ENCODE measurements around the gene AQP9.

Gene AQP9

GRCh38 chr15:58227706-58228543 lies 89.7 kb downstream of the AQP9 start:
- peak; percentile 74 for DNase-seq (ENCODE audit: low read depth)

GRCh38 chr15:58228718-58229117 lies 90.5 kb downstream of the AQP9 start:
- peak; percentile 26 for DNase-seq (ENCODE audit: low read depth)

DNA sequence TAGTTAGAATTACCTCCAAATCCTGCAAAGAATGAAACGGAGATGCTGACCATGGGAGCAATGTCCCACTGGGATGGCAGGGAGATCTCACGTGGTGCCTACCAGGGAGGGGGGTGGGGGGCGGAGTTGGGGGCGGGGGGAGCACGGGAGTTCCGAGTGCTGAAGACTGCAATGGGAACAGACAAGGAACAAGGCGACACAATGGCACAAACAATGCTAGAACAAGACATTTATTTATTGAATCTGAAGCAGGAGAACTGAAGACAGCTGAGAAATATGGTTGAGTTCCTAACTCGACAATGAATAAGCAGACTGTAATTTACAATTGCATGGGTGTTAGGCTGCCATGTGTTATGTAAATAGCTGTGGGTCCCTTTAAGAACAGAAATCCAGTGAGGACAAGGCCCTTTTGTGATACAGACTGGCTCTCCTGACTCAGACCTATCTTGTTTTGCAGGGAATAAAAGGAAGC lies 91.2 kb downstream of the AQP9 start:
- DNase-seq (ENCODE audit: low read depth): peak; percentile 4

DNA sequence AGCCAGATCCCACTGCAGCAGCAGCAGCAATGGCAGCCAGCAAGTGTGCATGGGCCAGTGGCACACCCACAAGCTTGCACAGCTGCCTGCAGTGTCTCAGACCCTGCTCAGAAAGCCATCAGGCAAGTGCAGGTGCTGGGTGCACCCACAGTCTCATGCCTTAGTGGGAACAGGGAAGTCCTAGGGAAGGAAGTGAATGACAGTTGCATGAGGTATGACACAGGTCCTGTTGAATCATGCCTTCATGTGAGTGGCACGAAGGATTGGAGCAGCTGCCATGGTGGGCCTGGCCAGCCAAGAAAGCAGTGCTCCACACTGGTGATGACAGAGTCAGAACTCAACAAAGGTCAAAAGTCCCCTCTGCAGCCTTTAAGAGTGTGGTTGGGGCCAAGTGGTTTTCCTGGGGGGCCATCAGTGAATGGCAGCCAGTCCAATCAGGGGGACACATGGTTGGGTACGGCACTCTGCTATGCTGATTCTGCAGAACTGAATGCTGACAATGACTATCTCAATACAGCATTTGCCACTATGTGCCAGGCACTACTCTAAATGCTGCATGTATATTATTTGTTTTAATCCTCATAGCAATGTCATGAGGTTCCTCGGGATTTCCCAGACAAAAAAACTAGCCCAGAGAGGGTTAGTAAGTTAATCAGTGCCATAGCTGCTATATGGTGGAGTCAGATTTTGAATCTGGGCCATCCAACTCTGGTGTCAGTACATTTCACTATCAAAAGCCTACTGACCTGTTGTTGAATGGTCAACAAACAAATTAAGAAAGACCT lies 94.3 kb downstream of the AQP9 start:
- DNase-seq (ENCODE audit: low read depth): no peak

- DNase-seq (ENCODE audit: low read depth): no peak
Measured at GRCh38 chr15:58233341-58233740, 95.2 kb downstream of the AQP9 start.

All from ELR (cell line).